ENCODE measurements around the gene FDXR. TPM values are rescaled to one million over a fixed set of nuclear protein-coding genes. Genes with fewer than 3 reads are reported as not detected.
A peak's percentile ranks its signal among the peaks of the same experiment; 100 is the strongest.

Gene FDXR
- total RNA-seq, 6 experiments from 2014 or later = 7.7 to 18.7 (median 8.6) TPM

- peak; percentile 91 to 96 (median 94) for ATAC-seq
- DNase-seq = peak; percentile 51 to 75 (median 68)
- Histone ChIP-seq H3K4me1 (no peaks in the 10 kb centered on the region), H3K9me3 (no peaks in the 10 kb centered on the region), H3K27me3 (no peaks in the 10 kb centered on the region), H3K27ac (peak within 1 kb of the TSS in 1 of 3 donors; percentile 64), H3K4me3 (peak within 1 kb of the TSS; percentile 40 to 56 (median 54)), H3K36me3 (no peaks in the 10 kb centered on the region)
- intact Hi-C loops (cut with DNase I) = no loop called here
- 18% methylated on average over 13 of the region's 86 CpGs for WGBS (ENCODE audit: insufficient coverage, low coverage, low lambda C conversion rate, missing lambda C conversion rate)
- no peak for TF ChIP-seq POLR2A (IDR thresholded peaks at IDR 0.05)
- no peak for TF ChIP-seq CTCF (IDR thresholded peaks at IDR 0.05)
Measured at GRCh38 chr17:74892974-74893911, 20.4 kb upstream of the FDXR start, which contains the start of gene FADS6. TSS of gene FADS6 (minus strand) at chr17:74893633. CDS start at chr17:74893595, 38 bp downstream.

DNA sequence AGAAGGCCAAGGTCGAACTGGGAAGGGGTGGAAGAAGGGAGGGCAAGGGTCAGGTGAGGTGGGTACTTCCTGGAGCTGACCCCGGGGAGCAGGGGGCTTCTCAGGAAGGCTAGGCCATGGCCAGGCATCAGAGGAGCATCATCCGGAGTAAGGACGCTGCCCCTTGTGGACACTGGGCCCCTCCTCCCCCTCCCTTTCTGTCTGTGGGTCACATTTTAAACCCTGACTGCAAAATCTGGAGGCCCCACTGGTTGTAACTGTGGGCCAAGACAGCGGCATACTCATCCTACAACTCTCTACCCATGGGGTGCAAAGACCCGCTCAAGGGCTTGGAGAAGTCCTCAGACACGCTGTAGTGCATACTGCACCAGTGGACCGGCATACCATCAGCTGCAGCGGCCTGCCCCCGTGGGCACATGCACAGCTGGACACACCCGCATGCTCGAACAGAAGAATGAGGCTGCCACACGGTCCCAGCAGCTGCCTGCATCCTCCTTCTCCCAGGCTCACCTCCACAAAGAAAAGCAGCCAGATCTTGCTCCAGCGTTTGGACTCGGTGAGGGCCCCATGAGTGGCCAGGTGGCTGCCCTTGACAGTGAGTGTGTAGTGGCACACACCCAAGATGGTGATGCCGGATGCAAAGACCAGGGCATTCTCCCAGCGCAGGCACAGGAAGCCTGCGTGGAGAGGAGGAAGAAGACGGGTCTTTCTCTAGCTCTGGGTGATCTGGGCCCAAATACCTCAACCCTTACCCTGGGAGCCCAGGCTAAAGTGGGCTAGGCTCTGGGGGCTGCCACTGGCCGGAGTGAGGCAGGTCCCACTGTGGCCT lies 19.4 kb upstream of the FDXR start:
- WGBS (ENCODE audit: insufficient coverage, low coverage, low lambda C conversion rate, missing lambda C conversion rate) = 66% methylated on average over 6 of the region's 20 CpGs
- intact Hi-C loops (cut with DNase I) = no loop called here
- ATAC-seq = peak in 3 of 4 donors; percentile 2 to 27 (median 7)
- Histone ChIP-seq H3K27me3 (no peaks in the 10 kb centered on the region), H3K27ac (no peak overlapping the region), H3K4me3 (no peak overlapping the region), H3K4me1 (no peaks in the 10 kb centered on the region), H3K36me3 (no peaks in the 10 kb centered on the region), H3K9me3 (no peaks in the 10 kb centered on the region)
- DNase-seq = no peak
- TF ChIP-seq POLR2A (IDR thresholded peaks at IDR 0.05) (no peak), CTCF (IDR thresholded peaks at IDR 0.05) (no peak)

DNA sequence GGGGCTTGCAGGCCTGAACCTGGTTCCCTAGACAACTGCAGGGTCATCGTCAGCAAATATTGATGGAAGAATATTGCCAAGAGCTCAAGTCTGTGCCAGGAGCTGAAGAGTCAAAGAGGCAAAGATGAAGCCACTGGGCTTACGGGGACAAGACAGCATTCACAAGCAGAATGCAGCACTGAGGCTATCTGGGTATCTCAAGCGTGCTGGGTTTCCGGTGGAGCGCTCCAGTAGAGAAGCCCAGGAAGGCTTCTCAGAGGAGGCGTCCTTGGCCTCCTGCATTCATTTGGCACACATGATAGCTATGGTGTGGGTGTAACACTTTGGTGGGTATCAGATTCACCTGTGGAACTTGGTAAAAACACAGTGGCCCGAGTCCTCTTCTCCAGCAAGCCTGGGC lies 17.8 kb upstream of the FDXR start:
- intact Hi-C loops (cut with DNase I) = no loop called here
- H3K27ac ChIP-seq = no peak overlapping the region
- H3K27me3 ChIP-seq = no peaks in the 10 kb centered on the region
- H3K36me3 ChIP-seq = no peaks in the 10 kb centered on the region
- ATAC-seq (no peak), DNase-seq (no peak)
- 85% methylated on average over 2 of the region's 7 CpGs for WGBS (ENCODE audit: insufficient coverage, low coverage, low lambda C conversion rate, missing lambda C conversion rate)
- no peak overlapping the region for H3K4me3 ChIP-seq
- H3K4me1 ChIP-seq = no peaks in the 10 kb centered on the region
- TF ChIP-seq CTCF (IDR thresholded peaks at IDR 0.05) = no peak
- no peak for TF ChIP-seq POLR2A (IDR thresholded peaks at IDR 0.05)
- no peaks in the 10 kb centered on the region for H3K9me3 ChIP-seq

DNA sequence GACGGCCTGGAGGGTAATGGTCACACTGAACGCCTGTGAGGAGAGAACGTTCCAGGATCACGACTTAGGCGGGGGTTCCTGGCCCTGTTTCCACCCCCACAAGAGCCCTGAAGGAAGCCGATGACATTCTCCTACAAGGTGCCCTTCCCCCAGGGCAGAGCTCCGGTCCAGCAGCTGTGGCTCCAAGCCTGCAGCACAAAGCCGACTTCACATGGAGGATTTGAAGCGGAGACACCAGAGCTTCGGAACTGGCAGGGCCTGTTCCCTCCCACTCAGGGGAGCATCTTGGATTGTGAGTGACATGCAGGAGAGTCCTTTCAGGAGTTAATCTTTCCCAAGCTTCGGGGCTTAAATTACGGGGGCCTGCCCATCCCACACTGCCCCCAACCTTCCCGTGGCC lies 15.7 kb upstream of the FDXR start:
- Histone ChIP-seq H3K27ac (no peak overlapping the region), H3K4me3 (no peak overlapping the region), H3K27me3 (no peaks in the 10 kb centered on the region), H3K9me3 (no peaks in the 10 kb centered on the region), H3K4me1 (no peaks in the 10 kb centered on the region), H3K36me3 (no peaks in the 10 kb centered on the region)
- ATAC-seq (no peak), DNase-seq (no peak)
- intact Hi-C loops (cut with DNase I) = no loop called here
- TF ChIP-seq POLR2A (IDR thresholded peaks at IDR 0.05) (no peak), CTCF (IDR thresholded peaks at IDR 0.05) (no peak)
- WGBS (ENCODE audit: insufficient coverage, low coverage, low lambda C conversion rate, missing lambda C conversion rate) = 61% methylated on average over 3 of the region's 13 CpGs

Measured in right lobe of liver (tissue), 6 donors.